Measurements from ENCODE around the gene VRTN. TPM values are rescaled to one million over a fixed set of nuclear protein-coding genes. Genes with fewer than 3 reads are reported as not detected.

Gene VRTN
- total and polyA plus RNA-seq, 2 of the 13 experiments (the other 11 are each of a cell fraction or from before 2014, with no cell fraction given) = not detected

DNA sequence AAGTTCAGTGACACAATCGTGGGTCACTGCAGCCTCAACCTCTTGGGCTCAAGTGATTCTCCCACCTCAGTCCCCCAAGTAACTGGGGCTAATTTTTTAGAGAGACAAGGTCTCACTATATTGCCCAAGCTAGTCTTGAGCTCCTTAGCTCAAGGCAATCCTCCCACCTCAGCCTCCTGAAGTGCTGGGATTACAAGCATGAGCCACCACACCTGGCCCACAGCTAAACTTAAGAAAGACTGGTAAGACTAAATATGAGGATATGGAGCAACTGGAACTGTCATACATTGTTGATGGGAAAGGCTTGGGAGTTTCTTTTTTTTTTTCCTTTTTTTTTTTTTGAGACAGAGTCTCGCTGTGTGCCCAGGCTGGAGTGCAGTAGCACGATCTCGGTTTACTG, 34.0 kb downstream of the VRTN start:
- no peak overlapping the region for H2AFZ ChIP-seq (ENCODE audit: low read length)
- in situ Hi-C loops (cut with HindIII; ENCODE audit: extremely low pct_ligation_motif_present, low pct_unique_long_range_greater_than_20kb) = no loop called here
- WGBS (ENCODE audit: low lambda C conversion rate) = 37% methylated on average over 4 of the region's 4 CpGs
- H3K9me3 ChIP-seq (ENCODE audit: low read length) = no peaks in the 10 kb centered on the region
- no peak for FAIRE-seq
- H3K79me2 ChIP-seq (ENCODE audit: insufficient read depth, low read length) = no peaks in the 10 kb centered on the region
- no peak overlapping the region for H3K27ac ChIP-seq (ENCODE audit: extremely low read length, insufficient read depth, low read length)
- POLR2A ChIA-PET = no interaction called here
- H3K36me3 ChIP-seq (replicated peaks in 1 of 2; ENCODE audit: control insufficient read depth in 1 of 2, insufficient read depth in 2 of 2, low read length in 2 of 2) = no peaks in the 10 kb centered on the region
- intact Hi-C loops (cut with micrococcal nuclease; ENCODE audit: unreplicated experiment) = no loop called here
- H3K4me2 ChIP-seq (ENCODE audit: low read depth, low read length) = no peak overlapping the region
- 0 out of 5 replicates have a peak, but pooled peaks cover 0 to 1% of the 10 kb centered on the region in 2 experiments for H3K27me3 ChIP-seq (ENCODE audit: control insufficient read depth in 1 of 2, insufficient read depth in 2 of 2, low read length in 2 of 2)
- H4K20me1 ChIP-seq (ENCODE audit: insufficient read depth, low read length) = no peaks in the 10 kb centered on the region
- CTCF ChIA-PET (ENCODE audit: low intra/inter-chr PET ratio, low total read pairs) = no interaction called here
- H3K4me1 ChIP-seq (ENCODE audit: insufficient read depth, low read length) = no peaks in the 10 kb centered on the region
- BruUV-seq (replicated peaks) = no TSS peak
- H3K9ac ChIP-seq (ENCODE audit: insufficient read depth, low read depth, low read length) = no peak overlapping the region
- no peak overlapping the region for H3K4me3 ChIP-seq (replicated peaks in 1 of 3; ENCODE audit: insufficient read depth in 1 of 3, low read depth in 2 of 3, low read length in 3 of 3)
- TF ChIP-seq NKX3-1 (CRISPR knock-in tag; IDR thresholded peaks at IDR 0.05) (no peak), NR2C2 (CRISPR knock-in tag; IDR thresholded peaks at IDR 0.05; ENCODE audit: borderline replicate concordance) (no peak), POGZ (CRISPR knock-in tag; IDR thresholded peaks at IDR 0.05) (no peak), ZNF558 (CRISPR knock-in tag; IDR thresholded peaks at IDR 0.05; ENCODE audit: borderline replicate concordance) (no peak), RFXAP (CRISPR knock-in tag; IDR thresholded peaks at IDR 0.05; ENCODE audit: borderline replicate concordance) (no peak), ZNF260 (CRISPR knock-in tag; IDR thresholded peaks at IDR 0.05; ENCODE audit: borderline replicate concordance, low read depth) (no peak), CBX2 (IDR thresholded peaks at IDR 0.05; ENCODE audit: low read depth, low read length) (no peak), CBX2 (CRISPR knock-in tag; IDR thresholded peaks at IDR 0.05; ENCODE audit: low read depth) (no peak), PRDM15 (CRISPR knock-in tag; IDR thresholded peaks at IDR 0.05) (no peak), KAT2B (IDR thresholded peaks at IDR 0.05; ENCODE audit: borderline replicate concordance, low read depth, low read length) (no peak), CCAR2 (optimal IDR thresholded peaks at IDR 0.05; ENCODE audit: low read depth, low read length) (no peak), ZNF574 (CRISPR knock-in tag; IDR thresholded peaks at IDR 0.05) (no peak), ZNF619 (CRISPR knock-in tag; IDR thresholded peaks at IDR 0.05) (no peak), ZNF232 (CRISPR knock-in tag; IDR thresholded peaks at IDR 0.05; ENCODE audit: borderline replicate concordance) (no peak)
- DNase-seq (ENCODE audit: low spot score) = no peak
- ATAC-seq = no peak

All from HepG2 (cell line).